Activated T-helper 9 cell treated with anti-CD3 and anti-CD28 coated beads, Interleukin-2, amount 50 U/mL, for 16 hours (primary cell): ENCODE results near the gene OR2H1.

Source experiments
- DNase-seq: peaks from one replicate; pipeline ENCODE4 v3.0.0-alpha.2; 2020; ENCODE audit warnings: low read depth

Gene OR2H1

DNA sequence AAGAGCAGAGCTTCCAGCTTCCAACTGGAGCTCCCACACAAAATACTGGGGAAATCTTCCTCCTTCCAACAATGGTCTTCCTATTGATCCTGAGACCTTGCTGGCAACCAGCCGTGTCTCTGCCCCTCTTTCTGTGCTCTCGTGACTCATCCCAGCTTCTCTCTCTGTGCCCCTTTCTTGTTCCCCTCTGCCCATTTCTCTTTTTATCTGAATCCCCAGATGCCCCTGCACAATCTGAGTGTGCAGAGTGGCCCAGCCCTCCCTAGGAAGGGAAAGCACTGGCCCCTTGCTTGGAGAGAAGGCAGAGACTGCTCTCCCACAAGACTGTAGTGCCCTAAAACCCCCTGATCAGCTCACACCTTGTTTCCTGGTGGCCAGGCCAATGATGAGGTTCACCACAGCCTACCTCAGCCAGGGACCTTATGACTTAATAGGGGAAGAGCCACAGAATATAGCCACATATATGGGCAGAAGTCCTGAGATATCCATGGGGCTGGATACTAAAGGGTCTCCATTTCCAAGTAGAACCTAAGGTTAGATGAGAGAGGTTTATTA, 53.9 kb downstream of the OR2H1 start:
- no peak for DNase-seq
